ENCODE data around the gene ADD3.

The ADD3 gene

GRCh38 chr10:110006358-110007160 lies 1.2 kb upstream of the ADD3 start:
- peak; percentile 57 for DNase-seq (ENCODE audit: low read depth)

- peak; percentile 41 for DNase-seq (ENCODE audit: low read depth)
Observed at GRCh38 chr10:110007161-110007700, 553 bp upstream of the ADD3 start.

GRCh38 chr10:110008518-110009339 lies 945 bp downstream of the ADD3 start:
- DNase-seq (ENCODE audit: low read depth), result no peak

- no peak for DNase-seq (ENCODE audit: low read depth)
Observed at GRCh38 chr10:110009736-110010475, 2.1 kb downstream of the ADD3 start.

DNA sequence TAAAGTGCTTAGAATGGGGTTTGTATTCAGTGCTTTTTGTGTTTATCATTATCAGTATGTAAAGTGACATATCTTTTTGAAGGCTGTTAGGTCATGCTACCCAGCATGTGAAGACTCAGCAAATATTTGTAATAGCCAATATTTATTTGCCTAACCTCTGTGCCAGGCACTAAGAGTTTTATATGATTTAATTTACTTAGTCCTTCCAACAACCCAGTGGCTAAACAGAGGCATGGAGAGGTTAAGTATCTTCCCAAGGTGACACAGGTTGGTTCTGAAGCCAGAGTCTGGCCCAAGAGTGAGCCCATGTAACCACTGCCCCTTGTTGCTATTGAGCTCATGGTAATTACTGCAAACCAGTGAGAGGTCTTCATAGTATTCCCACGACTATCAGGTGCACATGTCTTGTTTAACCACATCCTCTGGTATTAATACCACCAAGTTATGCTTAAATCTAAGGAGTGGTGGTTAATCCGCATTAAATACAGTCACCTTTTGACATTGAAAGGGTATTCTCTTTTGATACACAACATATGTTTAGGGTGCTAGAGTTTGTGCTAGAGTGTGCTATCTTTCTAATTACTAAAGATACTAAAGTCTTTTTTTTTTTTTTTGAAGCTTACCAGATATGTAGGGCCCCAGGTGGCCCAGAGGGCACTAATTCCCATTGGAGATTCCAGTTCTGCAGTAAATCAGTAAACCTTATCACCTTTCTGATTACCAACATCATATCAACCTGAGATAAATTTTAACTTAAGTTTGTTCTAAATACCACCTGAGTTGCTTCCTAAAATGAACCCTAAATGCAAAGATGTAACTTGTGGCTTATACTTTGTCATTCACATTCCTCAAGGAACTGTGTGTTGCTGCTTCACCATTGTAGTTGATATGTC lies 2.9 kb downstream of the ADD3 start:
- DNase-seq (ENCODE audit: low read depth), result no peak

DNA sequence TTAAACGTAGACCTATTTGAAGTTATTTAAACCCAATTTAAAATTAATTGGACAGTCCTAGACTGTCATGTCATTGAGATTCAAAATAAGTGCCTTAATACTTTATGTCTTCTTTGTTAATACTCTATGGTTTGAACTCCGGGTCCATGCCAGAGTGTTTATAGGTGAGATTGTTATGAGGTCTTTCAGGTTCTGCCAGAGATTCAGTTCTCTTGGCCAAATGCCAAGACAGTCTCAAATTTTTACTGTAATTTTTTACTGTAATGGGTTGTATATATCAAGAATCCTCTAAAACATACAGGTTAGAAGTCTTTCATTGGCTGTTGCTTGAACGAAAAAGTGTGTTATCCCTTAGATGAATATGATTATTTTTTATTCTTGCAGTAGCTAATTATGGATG lies 3.9 kb downstream of the ADD3 start:
- no peak for DNase-seq (ENCODE audit: low read depth)

GRCh38 chr10:110013630-110014293 lies 6.0 kb downstream of the ADD3 start:
- DNase-seq (ENCODE audit: low read depth), result no peak

DNA sequence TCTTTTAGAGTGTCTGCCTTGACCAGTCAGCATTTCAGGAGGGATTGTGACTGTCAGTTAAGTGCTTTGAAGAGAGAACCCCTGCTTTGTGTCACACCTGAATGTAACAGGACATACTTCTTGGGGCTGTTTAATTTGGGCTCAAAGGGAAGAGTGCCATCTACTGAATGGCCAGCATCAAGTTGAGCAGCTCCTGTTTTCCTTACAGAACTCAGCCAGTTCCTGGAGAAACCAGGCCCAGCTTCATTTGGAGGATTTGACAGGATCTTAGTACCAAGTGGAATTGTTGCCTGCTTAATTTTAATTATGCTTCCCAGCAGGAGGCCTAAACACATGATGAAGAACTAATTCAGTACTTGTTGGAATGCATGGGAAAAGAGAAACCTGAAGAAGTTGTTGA lies 8.3 kb downstream of the ADD3 start:
- DNase-seq (ENCODE audit: low read depth), result no peak

GRCh38 chr10:110017052-110017451 lies 9.3 kb downstream of the ADD3 start:
- no peak for DNase-seq (ENCODE audit: low read depth)

GRCh38 chr10:110017907-110018306 lies 10.1 kb downstream of the ADD3 start:
- no peak for DNase-seq (ENCODE audit: low read depth)

- no peak for DNase-seq (ENCODE audit: low read depth)
Observed at GRCh38 chr10:110020265-110020664, 12.5 kb downstream of the ADD3 start.

- DNase-seq (ENCODE audit: low read depth), result no peak
Observed at GRCh38 chr10:110022716-110023504, 15.1 kb downstream of the ADD3 start.

- no peak for DNase-seq (ENCODE audit: low read depth)
Observed at GRCh38 chr10:110023785-110024465, 16.1 kb downstream of the ADD3 start.

- no peak for DNase-seq (ENCODE audit: low read depth)
Observed at GRCh38 chr10:110029450-110029849, 21.7 kb downstream of the ADD3 start.

DNA sequence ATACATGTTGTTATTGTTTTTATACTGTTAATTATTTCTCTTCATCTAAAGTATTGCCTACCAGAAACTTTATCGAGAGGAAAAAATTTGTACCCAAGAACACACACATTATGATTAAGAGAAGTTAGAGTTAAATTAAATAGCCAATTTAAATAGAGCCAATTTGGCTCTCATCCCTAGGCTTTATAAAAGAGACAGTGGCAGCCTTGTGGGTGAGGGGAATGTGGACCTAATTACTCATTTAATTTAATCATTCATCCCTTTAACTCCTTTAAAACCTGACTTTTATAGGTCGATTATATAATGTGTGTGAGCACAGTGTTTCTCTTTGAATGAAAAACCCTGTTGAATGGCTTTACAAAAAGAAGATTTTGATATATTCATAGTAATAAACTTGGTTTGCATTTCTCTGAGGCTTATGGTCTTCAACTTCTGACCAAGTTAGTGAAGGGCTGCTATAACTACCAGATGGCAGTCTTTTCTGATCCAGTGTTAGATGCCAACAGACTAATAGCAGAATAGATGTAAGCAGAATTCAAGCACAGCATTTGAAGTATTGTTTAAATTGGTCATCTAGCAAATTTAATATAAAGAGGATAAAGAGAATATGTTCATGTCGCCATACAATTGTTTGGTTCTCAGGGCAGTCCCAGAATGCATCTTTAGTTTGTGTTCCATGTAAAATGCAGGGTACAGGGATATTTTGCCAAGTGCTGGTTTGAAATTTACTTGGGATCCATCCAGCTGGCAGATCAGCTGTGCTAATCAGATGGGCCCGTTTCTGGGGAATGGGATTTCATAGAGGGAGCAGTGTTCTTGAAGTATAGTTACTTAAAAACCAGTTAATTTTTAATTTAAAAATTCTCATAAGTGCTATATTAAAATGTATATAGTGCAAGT lies 25.3 kb downstream of the ADD3 start:
- no peak for DNase-seq (ENCODE audit: low read depth)

DNA sequence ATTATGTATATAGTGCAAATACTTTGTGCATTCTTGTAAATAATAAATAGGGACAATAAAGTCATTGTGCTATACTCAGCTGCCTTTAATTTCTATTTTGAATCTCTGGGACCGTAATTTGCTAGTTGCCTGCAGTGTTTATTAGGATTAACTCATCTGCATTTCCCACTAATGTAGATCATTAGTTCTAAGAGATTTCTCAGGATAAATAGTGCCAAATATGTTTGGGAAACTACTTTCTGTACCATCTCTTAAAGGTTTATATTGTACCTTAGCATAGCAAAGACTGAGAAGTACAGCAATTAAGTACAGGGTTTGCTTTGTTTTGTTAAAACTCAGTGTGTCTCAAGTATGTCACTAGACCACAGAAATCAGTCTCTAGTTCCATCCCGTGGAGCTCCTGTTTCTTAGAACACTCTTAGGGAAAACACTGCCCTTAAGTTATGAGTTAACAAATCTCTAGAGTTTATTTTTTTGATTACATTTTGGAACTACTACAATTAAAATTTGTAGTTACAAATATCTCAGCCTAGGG lies 26.0 kb downstream of the ADD3 start:
- no peak for DNase-seq (ENCODE audit: low read depth)

DNA sequence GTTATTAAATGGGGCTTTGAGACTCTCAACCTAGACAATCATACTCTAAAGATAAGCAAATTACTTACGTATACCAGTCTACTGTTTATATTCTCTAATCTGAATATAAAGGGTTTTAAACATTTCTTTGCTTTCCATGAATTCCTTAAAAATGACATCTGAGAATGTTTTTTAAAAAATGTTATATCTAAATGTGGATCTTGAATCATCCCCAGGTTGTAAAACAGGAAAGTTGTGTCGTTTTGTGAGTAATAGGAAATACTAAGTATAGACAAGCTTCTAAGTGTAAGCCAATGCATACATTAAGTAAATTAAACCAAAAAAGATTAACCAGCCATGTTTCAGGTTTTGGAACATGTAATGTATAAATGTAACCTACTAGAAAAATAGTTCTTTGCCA lies 26.8 kb downstream of the ADD3 start:
- no peak for DNase-seq (ENCODE audit: low read depth)
